GM12878 (cell line): Measurements from ENCODE around the gene SP3. TPM values are rescaled to one million over a fixed set of nuclear protein-coding genes. Genes with fewer than 3 reads are reported as not detected.
A peak's percentile ranks its signal among the peaks of the same experiment; 100 is the strongest.

Source experiments
- ATAC-seq: fragments of 200-7000 bp; cut with Tn5 transposase; 3 replicates; pipeline ENCODE4 v1.9.1; 2020; ENCODE audit warnings: mild to moderate bottlenecking, moderate library complexity
- BruUV-seq: library from RNA; stranded (reverse); fragments of 400-500 nt; replicated peaks from 2 replicates; lab custom pipeline; 2021; lab: Mats Ljungman, UMichigan
- CTCF ChIA-PET: fragments of 300-600 bp; sonication (Branson Sonifier 250); formaldehyde crosslinking; extraction: SDS; loops from one replicate; lab custom pipeline; 2021; ENCODE audit warnings: inconsistent platforms; lab: Yijun Ruan, JAX
- POLR2A ChIA-PET: fragments of 350-600 bp; formaldehyde crosslinking; extraction: SDS; loops from one replicate; lab custom pipeline; 2021; ENCODE audit warnings: inconsistent platforms; lab: Charles Lee
- RAD21 ChIA-PET: fragments of 300-600 bp; sonication (Branson Sonifier 250); formaldehyde crosslinking; loops from one replicate; lab custom pipeline; 2023; ENCODE audit warnings: antibody characterized with exemption; ENCODE audit not compliant: unreplicated experiment; lab: Charles Lee
- SMC1A ChIA-PET: fragments of 300-600 bp; sonication (Branson Sonifier 250); formaldehyde crosslinking; loops from one replicate; lab custom pipeline; 2023; ENCODE audit not compliant: unreplicated experiment, uncharacterized antibody; lab: Charles Lee
- DNase-seq: peaks from one replicate; pipeline ENCODE4 v3.0.0-alpha.2; 2011; ENCODE audit warnings: low read depth, low spot score
- FAIRE-seq: peaks from 3 replicates; lab custom pipeline; 2011; peaks lifted over from hg19 to GRCh38; lab: Jason Lieb, UNC
- H2AFZ ChIP-seq: 2 replicates; pipeline ENCODE4 v1.6.0; 2011; ENCODE audit warnings: low read depth, low read length, control low read depth; ENCODE audit not compliant: control insufficient read depth
- H3K27ac ChIP-seq: 2 replicates; pipeline ENCODE4 v1.5.1; 2011; ENCODE audit warnings: control low read depth; ENCODE audit not compliant: control insufficient read depth, insufficient read depth
- H3K27me3 ChIP-seq, 2 experiments: replicated peaks in 1 of 2; 2 replicates each; pipeline versions ENCODE4 v1.6.0 to v1.6.1; 2011; ENCODE audit warnings: low read length in 1 of 2; ENCODE audit not compliant: control insufficient read depth in 2 of 2, insufficient read depth in 2 of 2
- H3K36me3 ChIP-seq, 2 experiments: 2 replicates each; pipeline ENCODE4 v1.5.1; 2011; ENCODE audit warnings: low read length in 1 of 2; ENCODE audit not compliant: control insufficient read depth in 2 of 2, insufficient read depth in 2 of 2
- H3K4me1 ChIP-seq: 2 replicates; pipeline ENCODE4 v1.6.1; 2011; ENCODE audit warnings: mild to moderate bottlenecking, low read length, moderate library complexity, mixed read lengths; ENCODE audit not compliant: control insufficient read depth, insufficient read depth
- H3K4me2 ChIP-seq: 2 replicates; pipeline ENCODE4 v1.6.0; 2011; ENCODE audit warnings: control low read depth; ENCODE audit not compliant: control insufficient read depth, insufficient read depth
- H3K4me3 ChIP-seq: fragments of 200-600 bp; sonication (generic); 2 replicates; pipeline ENCODE4 v1.5.1; 2016
- H3K79me2 ChIP-seq: 2 replicates; pipeline ENCODE4 v1.6.0; 2011; ENCODE audit warnings: low read length; ENCODE audit not compliant: control insufficient read depth, insufficient read depth
- H3K9ac ChIP-seq: 2 replicates; pipeline ENCODE4 v1.8.0; 2011; ENCODE audit warnings: low read length, control low read depth, mixed read lengths; ENCODE audit not compliant: control insufficient read depth, insufficient read depth
- H3K9me3 ChIP-seq: replicated peaks from 3 replicates; pipeline ENCODE4 v1.5.1; 2011; ENCODE audit warnings: mild to moderate bottlenecking, low read length; ENCODE audit not compliant: control insufficient read depth, insufficient read depth
- H4K20me1 ChIP-seq: 2 replicates; pipeline ENCODE4 v1.6.0; 2011; ENCODE audit not compliant: control insufficient read depth, insufficient read depth
- BHLHE40 ChIP-seq, 2 experiments: fragments of 450-650 bp in 1 of 2; IDR thresholded peaks; 2 replicates each; pipeline ENCODE4 v1.6.1; 2011 to 2017; ENCODE audit warnings: low read depth in 2 of 2, borderline replicate concordance in 1 of 2, improper control_type of control experiment in 1 of 2, low read length in 1 of 2, mild to moderate bottlenecking in 1 of 2
- BMI1 ChIP-seq: fragments of 450-650 bp; IDR thresholded peaks from 2 replicates; pipeline ENCODE4 v1.6.1; 2016; ENCODE audit warnings: mild to moderate bottlenecking, moderate library complexity, borderline replicate concordance
- CREB1 ChIP-seq: IDR thresholded peaks from 2 replicates; pipeline ENCODE4 v1.6.1; 2012; ENCODE audit warnings: low read depth, mild to moderate bottlenecking, inconsistent platforms
- CREM ChIP-seq: IDR thresholded peaks from 2 replicates; pipeline ENCODE4 v1.6.1; 2014; ENCODE audit warnings: antibody characterized with exemption, low read depth
- ETV6 ChIP-seq, 2 experiments: fragments of 450-650 bp in 1 of 2; IDR thresholded peaks in 1 of 2; conservative IDR thresholded peaks in 1 of 2; 2 replicates each; pipeline ENCODE4 v1.6.1; 2014; ENCODE audit warnings: antibody characterized with exemption in 1 of 2, borderline replicate concordance in 1 of 2, low read depth in 1 of 2, mild to moderate bottlenecking in 1 of 2, moderate library complexity in 1 of 2
- EZH2 ChIP-seq: IDR thresholded peaks from 2 replicates; pipeline ENCODE4 v1.6.1; 2012; ENCODE audit warnings: low read depth, mild to moderate bottlenecking, control low read depth, inconsistent platforms, low read length, borderline replicate concordance; ENCODE audit not compliant: control insufficient read depth
- IRF4 ChIP-seq: IDR thresholded peaks from 2 replicates; pipeline ENCODE4 v1.6.1; 2011; ENCODE audit warnings: low read depth, low read length
- NFYA ChIP-seq: IDR thresholded peaks from 2 replicates; pipeline ENCODE4 v1.6.1; 2011; ENCODE audit warnings: low read depth, mild to moderate bottlenecking, low read length, improper control_type of control experiment, borderline replicate concordance
- PML ChIP-seq: IDR thresholded peaks from 2 replicates; pipeline ENCODE4 v1.6.1; 2012; ENCODE audit warnings: low read length, inconsistent platforms
- RFX5 ChIP-seq: IDR thresholded peaks from 2 replicates; pipeline ENCODE4 v1.6.1; 2011; ENCODE audit warnings: low read depth, low read length, improper control_type of control experiment
- SPI1 ChIP-seq: IDR thresholded peaks from 2 replicates; pipeline ENCODE4 v1.6.1; 2011; ENCODE audit warnings: low read depth, mild to moderate bottlenecking, low read length, moderate library complexity, borderline replicate concordance; ENCODE audit not compliant: insufficient read depth
- STAT3 ChIP-seq: IDR thresholded peaks from 2 replicates; pipeline ENCODE4 v1.6.1; 2011; ENCODE audit warnings: low read depth, low read length, improper control_type of control experiment
- TAF1 ChIP-seq: IDR thresholded peaks from 2 replicates; pipeline ENCODE4 v1.6.1; 2011; ENCODE audit warnings: mild to moderate bottlenecking, low read depth, low read length, borderline replicate concordance
- TBL1XR1 ChIP-seq: IDR thresholded peaks from 2 replicates; pipeline ENCODE4 v1.6.1; 2012; ENCODE audit warnings: low read depth, low read length, improper control_type of control experiment
- WRNIP1 ChIP-seq: IDR thresholded peaks from 2 replicates; pipeline ENCODE4 v1.6.1; 2011; ENCODE audit warnings: low read depth, low read length, improper control_type of control experiment, borderline replicate concordance
- ZNF24 ChIP-seq: fragments of 450-650 bp; IDR thresholded peaks from 2 replicates; pipeline ENCODE4 v1.6.1; 2017; ENCODE audit warnings: antibody characterized with exemption, mild to moderate bottlenecking
- ZNF384 ChIP-seq: IDR thresholded peaks from 2 replicates; pipeline ENCODE4 v1.6.1; 2012; ENCODE audit warnings: low read depth, mild to moderate bottlenecking, low read length, improper control_type of control experiment, borderline replicate concordance
- ZSCAN29 ChIP-seq: fragments of 450-650 bp; IDR thresholded peaks from 2 replicates; pipeline ENCODE4 v1.6.1; 2017; ENCODE audit warnings: mild to moderate bottlenecking, moderate library complexity
- WGBS: methylation state at CpG from one replicate; pipeline ENCODE4 v1.1.6; 2016; ENCODE audit warnings: low lambda C conversion rate; ENCODE audit not compliant: insufficient replicate concordance, insufficient coverage; ENCODE audit errors: missing lambda C conversion rate; 5-methylcytosine and 5-hydroxymethylcytosine counted together
- in situ Hi-C: fragments of 300-500 bp; cut with MboI; formaldehyde crosslinking; loops from 9 replicates; pipeline ENCODE4 v1.14.3; 2018; ENCODE audit warnings: mixed read lengths
- intact Hi-C: fragments of 100-400 bp; cut with micrococcal nuclease; formaldehyde crosslinking; loops from one replicate; pipeline ENCODE4 v1.14.2; 2022; ENCODE audit not compliant: unreplicated experiment
- polyA plus RNA-seq, 11 experiments: library from polyadenylated mRNA; depleted of rRNA in 4 of 11; unstranded in 6 of 11; stranded (reverse) in 5 of 11; fragments of >200 nt; fragmentation: Nextera tagmentation in 4 of 11; fragmentation: Illumina TruSeq in 1 of 11; extraction: Ambion mirVana in 4 of 11; extraction: Trizol in 1 of 11; gene quantifications; 1 replicate in 1 of 11; 2 replicates in 10 of 11; pipeline versions ENCODE4 v1.2.1 to v1.2.3, GENCODE V29; 2011 to 2016; ENCODE audit warnings: inconsistent platforms in 2 of 11, missing spikeins in 2 of 11, low read depth in 1 of 11
- total RNA-seq, 4 experiments: library from RNA; depleted of rRNA in 3 of 4; stranded (reverse); fragments of >200 nt in 3 of 4; fragmentation: Illumina TruSeq in 1 of 4; extraction: Trizol in 1 of 4; gene quantifications; 2 replicates each; pipeline versions ENCODE4 v1.2.1 to v1.2.3, GENCODE V29; 2013 to 2021
- TF ChIP-seq, protein P1 (sequence below): fragments of 450-650 bp; IDR thresholded peaks from 2 replicates; pipeline ENCODE4 v1.6.1; 2018; ENCODE audit warnings: borderline replicate concordance, mild to moderate bottlenecking; ENCODE audit not compliant: partially characterized antibody
- TF ChIP-seq, protein P2 (sequence below): IDR thresholded peaks from 2 replicates; pipeline ENCODE4 v1.6.1; 2011; ENCODE audit warnings: borderline replicate concordance, low read depth, mild to moderate bottlenecking, moderate library complexity, mixed read lengths, low read length; ENCODE audit not compliant: insufficient read depth; ENCODE audit errors: extremely low read length
- TF ChIP-seq, protein P3 (sequence below): IDR thresholded peaks from 2 replicates; pipeline ENCODE4 v1.6.1; 2011; ENCODE audit warnings: low read depth, mild to moderate bottlenecking, low read length, moderate library complexity, borderline replicate concordance; ENCODE audit errors: extremely low read depth

The SP3 gene
- total and polyA plus RNA-seq, 10 of the 15 experiments (the other 5 are each of a cell fraction or from before 2014, with no cell fraction given), result 9.9 to 87.6 (median 52.4) TPM

DNA sequence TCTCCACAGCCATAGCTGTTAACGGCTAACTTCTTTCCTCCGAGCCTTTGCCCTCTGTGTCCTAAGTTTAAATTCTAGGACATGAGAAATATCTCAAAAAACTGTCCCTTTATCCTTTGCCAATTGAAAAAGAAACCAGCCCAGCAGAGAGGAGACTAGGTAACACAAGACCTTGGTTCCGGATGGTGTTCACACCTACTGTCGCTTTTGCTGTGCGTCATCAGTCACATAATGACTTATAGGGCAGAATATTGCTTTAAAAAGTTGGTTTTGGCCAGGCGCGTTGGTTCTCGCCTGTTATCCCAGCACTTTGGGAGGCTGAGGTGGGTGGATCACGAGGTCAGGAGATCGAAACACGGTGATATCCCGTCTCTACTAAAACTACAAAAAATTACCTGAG, 66.2 kb downstream of the SP3 start:
- in situ Hi-C loops (no loop called here), intact Hi-C loops (loop anchor here (2.0 to 5.0 kb wide), 2 partner anchors 64 to 138 kb away; no protein-coding TSS in a partner anchor)
- DNase-seq (peak; percentile 28), ATAC-seq (peak; percentile 77), FAIRE-seq (no peak)
- WGBS, result 40% methylated on average over 12 of the region's 12 CpGs
- Histone ChIP-seq H2AFZ (no peak overlapping the region; the same call in 1 of the 2 replicates), H3K27ac (peak overlapping the region; percentile 78), H3K9ac (peak overlapping the region; percentile 31; the same call in 1 of the 2 replicates), H3K4me2 (peak overlapping the region; percentile 81), H3K36me3 (peaks cover 0 to under 1% of the 10 kb centered on the region in 2 experiments; a peak in 2 of 4 replicates), H3K79me2 (no peaks in the 10 kb centered on the region; the same call in 1 of the 2 replicates), H3K4me1 (peaks cover 39% of the 10 kb centered on the region), H3K4me3 (peak overlapping the region; percentile 17; the same call in 1 of the 2 replicates), H4K20me1 (no peaks in the 10 kb centered on the region), H3K27me3 (no peaks in the 10 kb centered on the region), H3K9me3 (peaks cover 4% of the 10 kb centered on the region)
- SMC1A ChIA-PET, result interaction anchor here (0.8 to 1.6 kb wide), 7 partner anchors 8 to 64 kb away, joined by 3 to 8 read pairs (median 3); no protein-coding TSS in a partner anchor
- BruUV-seq, result no TSS peak
- CTCF ChIA-PET, result interaction anchor here (0.9 kb wide), 1 partner anchor 15 kb away, joined by 3 read pairs; no protein-coding TSS in a partner anchor
- RAD21 ChIA-PET, result interaction anchor here (0.7 to 1.6 kb wide), 5 partner anchors 25 to 442 kb away, joined by 3 to 4 read pairs (median 3); no protein-coding TSS in a partner anchor
- POLR2A ChIA-PET, result interaction anchor here (0.7 kb wide), 1 partner anchor 351 kb away, joined by 8 read pairs; no protein-coding TSS in a partner anchor
- TF ChIP-seq EZH2 (no peak), BMI1 (no peak), PML (peak; percentile 67), STAT3 (no peak), SPI1 (no peak), CREB1 (peak; percentile 92), IRF4 (peak; percentile 71; the same call in 1 of the 2 replicates), TAF1 (no peak), ZNF384 (no peak), CREM (peak; percentile 94), NFYA (no peak), RFX5 (no peak), BHLHE40 (IDR thresholded peaks at IDR 0.05; ENCODE audit: borderline replicate concordance in 1 of 2, low read depth in 2 of 2, low read length in 1 of 2) (peak in 1 of 2 experiments; percentile 18; a peak in 1 of 4 replicates), ZSCAN29 (no peak), ZNF24 (no peak), TBL1XR1 (no peak), ETV6 (conservative IDR thresholded peaks at IDR 0.05 in 1 of 2, IDR thresholded peaks at IDR 0.05 in 1 of 2; ENCODE audit: borderline replicate concordance in 1 of 2, low read depth in 1 of 2) (peak in 1 of 2 experiments; percentile 55; a peak in 1 of 4 replicates), WRNIP1 (no peak)
- TF ChIP-seq, protein P1, sequence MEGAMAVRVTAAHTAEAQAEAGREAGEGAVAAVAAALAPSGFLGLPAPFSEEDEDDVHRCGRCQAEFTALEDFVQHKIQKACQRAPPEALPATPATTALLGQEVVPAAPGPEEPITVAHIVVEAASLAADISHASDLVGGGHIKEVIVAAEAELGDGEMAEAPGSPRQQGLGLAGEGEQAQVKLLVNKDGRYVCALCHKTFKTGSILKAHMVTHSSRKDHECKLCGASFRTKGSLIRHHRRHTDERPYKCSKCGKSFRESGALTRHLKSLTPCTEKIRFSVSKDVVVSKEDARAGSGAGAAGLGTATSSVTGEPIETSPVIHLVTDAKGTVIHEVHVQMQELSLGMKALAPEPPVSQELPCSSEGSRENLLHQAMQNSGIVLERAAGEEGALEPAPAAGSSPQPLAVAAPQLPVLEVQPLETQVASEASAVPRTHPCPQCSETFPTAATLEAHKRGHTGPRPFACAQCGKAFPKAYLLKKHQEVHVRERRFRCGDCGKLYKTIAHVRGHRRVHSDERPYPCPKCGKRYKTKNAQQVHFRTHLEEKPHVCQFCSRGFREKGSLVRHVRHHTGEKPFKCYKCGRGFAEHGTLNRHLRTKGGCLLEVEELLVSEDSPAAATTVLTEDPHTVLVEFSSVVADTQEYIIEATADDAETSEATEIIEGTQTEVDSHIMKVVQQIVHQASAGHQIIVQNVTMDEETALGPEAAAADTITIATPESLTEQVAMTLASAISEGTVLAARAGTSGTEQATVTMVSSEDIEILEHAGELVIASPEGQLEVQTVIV, result no peak
- TF ChIP-seq, protein P2, sequence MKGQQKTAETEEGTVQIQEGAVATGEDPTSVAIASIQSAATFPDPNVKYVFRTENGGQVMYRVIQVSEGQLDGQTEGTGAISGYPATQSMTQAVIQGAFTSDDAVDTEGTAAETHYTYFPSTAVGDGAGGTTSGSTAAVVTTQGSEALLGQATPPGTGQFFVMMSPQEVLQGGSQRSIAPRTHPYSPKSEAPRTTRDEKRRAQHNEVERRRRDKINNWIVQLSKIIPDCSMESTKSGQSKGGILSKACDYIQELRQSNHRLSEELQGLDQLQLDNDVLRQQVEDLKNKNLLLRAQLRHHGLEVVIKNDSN, result no peak
- TF ChIP-seq, protein P3, sequence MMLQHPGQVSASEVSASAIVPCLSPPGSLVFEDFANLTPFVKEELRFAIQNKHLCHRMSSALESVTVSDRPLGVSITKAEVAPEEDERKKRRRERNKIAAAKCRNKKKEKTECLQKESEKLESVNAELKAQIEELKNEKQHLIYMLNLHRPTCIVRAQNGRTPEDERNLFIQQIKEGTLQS, result no peak
